ENCODE results near the gene KAT2B. TPM values are rescaled to one million over a fixed set of nuclear protein-coding genes. Genes with fewer than 3 reads are reported as not detected.

Gene KAT2B
- total RNA-seq (2022) (8.1 and 9.8 TPM in 2 replicates), Bru-seq, nascent RNA (percentile 52 among the genes with signal in this experiment), BruChase-seq, experiment 1, labeled RNA remaining after a 2-hour chase (percentile 53 among the genes with signal in this experiment), BruChase-seq, experiment 2, labeled RNA remaining after a 6-hour chase (percentile 49 among the genes with signal in this experiment)
- long read RNA-seq, full-length matches to known transcripts: 1 of 4 reads
- long read RNA-seq, partial matches to known transcripts: 1 of 4 reads
- long read RNA-seq, other reads (novel, unspliced or antisense): 2 of 4 reads

GRCh38 chr3:20039765-20040547 is at the start of gene KAT2B:
Gene KAT2B, plus strand, starts transcription at chr3:20040446. Its CDS starts 32 bp downstream, at chr3:20040478.
- H3K4me1 ChIP-seq: 0 out of 2 replicates have a peak, but pooled peaks cover 7% of the 10 kb centered on the region
- CTCF ChIA-PET: interaction anchor here (0.7 to 1.4 kb wide), 2 partner anchors 12 to 73 kb away, joined by 3 to 5 read pairs; no protein-coding TSS in a partner anchor
- TF ChIP-seq CTCF (IDR thresholded peaks at IDR 0.05; ENCODE audit: insufficient read depth in 1 of 2, low read depth in 1 of 2, low read length in 1 of 2, severe bottlenecking in 1 of 2, unreplicated experiment in 1 of 2): peak; percentile 68 to 88
- H3K4me3 ChIP-seq (ENCODE audit: low read depth, low read length): peak within 1 kb of the TSS; percentile 87
- Mint-ChIP-seq H3K4me3 (ENCODE audit: unreplicated experiment) (peak within 1 kb of the TSS; percentile 90), H3K27me3 (ENCODE audit: insufficient read depth, unreplicated experiment) (no peaks in the 10 kb centered on the region), H3K27ac (ENCODE audit: unreplicated experiment) (peak within 1 kb of the TSS; percentile 59), H3K9me3 (ENCODE audit: unreplicated experiment) (no peaks in the 10 kb centered on the region), H3K4me1 (ENCODE audit: low read depth, unreplicated experiment) (peaks cover 25% of the 10 kb centered on the region), H3K36me3 (ENCODE audit: insufficient read depth, unreplicated experiment) (no peaks in the 10 kb centered on the region)
- H3K9me3 ChIP-seq: no peaks in the 10 kb centered on the region
- POLR2A ChIA-PET: interaction anchor here (0.5 to 1.0 kb wide), 2 partner anchors 94 to 102 kb away, joined by 3 to 5 read pairs; no protein-coding TSS in a partner anchor
- no peaks in the 10 kb centered on the region for H3K27me3 ChIP-seq (replicated peaks; ENCODE audit: control insufficient read depth, insufficient read depth, low read length)
- no TSS peak for BruUV-seq (replicated peaks)
- peak; percentile 72 to 78 for DNase-seq
- intact Hi-C loops (cut with micrococcal nuclease; ENCODE audit: unreplicated experiment): loop anchor here (1.0 to 2.0 kb wide), 2 partner anchors 93 to 155 kb away; partner anchors contain the start of gene RAB5A
- H3K36me3 ChIP-seq (ENCODE audit: control insufficient read depth, insufficient read depth, low read length): no peaks in the 10 kb centered on the region

- no peak for TF ChIP-seq CTCF (IDR thresholded peaks at IDR 0.05; ENCODE audit: insufficient read depth in 1 of 2, low read depth in 1 of 2, low read length in 1 of 2, severe bottlenecking in 1 of 2, unreplicated experiment in 1 of 2)
- Histone ChIP-seq H3K9me3 (no peaks in the 10 kb centered on the region), H3K4me1 (no peaks in the 10 kb centered on the region), H3K36me3 (ENCODE audit: control insufficient read depth, insufficient read depth, low read length) (no peaks in the 10 kb centered on the region), H3K27me3 (replicated peaks; ENCODE audit: control insufficient read depth, insufficient read depth, low read length) (no peaks in the 10 kb centered on the region), H3K4me3 (ENCODE audit: low read depth, low read length) (no peak overlapping the region)
- no peaks in the 10 kb centered on the region for H3K9me3 Mint-ChIP-seq (ENCODE audit: unreplicated experiment)
- intact Hi-C loops (cut with micrococcal nuclease; ENCODE audit: unreplicated experiment): no loop called here
- peaks cover 4% of the 10 kb centered on the region for H3K36me3 Mint-ChIP-seq (ENCODE audit: insufficient read depth, unreplicated experiment)
- no peaks in the 10 kb centered on the region for H3K4me1 Mint-ChIP-seq (ENCODE audit: low read depth, unreplicated experiment)
- no peak for DNase-seq
- H3K27ac Mint-ChIP-seq (ENCODE audit: unreplicated experiment): no peak overlapping the region
- ChIA-PET POLR2A (no interaction called here), CTCF (no interaction called here)
- no peaks in the 10 kb centered on the region for H3K27me3 Mint-ChIP-seq (ENCODE audit: insufficient read depth, unreplicated experiment)
- H3K4me3 Mint-ChIP-seq (ENCODE audit: unreplicated experiment): no peak overlapping the region
- no TSS peak for BruUV-seq (replicated peaks)
Measured at GRCh38 chr3:19994796-19995195, 45.5 kb upstream of the KAT2B start.

- no peaks in the 10 kb centered on the region for H3K9me3 Mint-ChIP-seq (ENCODE audit: unreplicated experiment)
- H3K27me3 ChIP-seq (replicated peaks; ENCODE audit: control insufficient read depth, insufficient read depth, low read length): no peaks in the 10 kb centered on the region
- TF ChIP-seq CTCF (IDR thresholded peaks at IDR 0.05; ENCODE audit: insufficient read depth in 1 of 2, low read depth in 1 of 2, low read length in 1 of 2, severe bottlenecking in 1 of 2, unreplicated experiment in 1 of 2): no peak
- POLR2A ChIA-PET: no interaction called here
- no peak for DNase-seq
- intact Hi-C loops (cut with micrococcal nuclease; ENCODE audit: unreplicated experiment): no loop called here
- H3K4me3 ChIP-seq (ENCODE audit: low read depth, low read length): no peak overlapping the region
- H3K4me3 Mint-ChIP-seq (ENCODE audit: unreplicated experiment): no peak overlapping the region
- H3K9me3 ChIP-seq: no peaks in the 10 kb centered on the region
- no peaks in the 10 kb centered on the region for H3K27me3 Mint-ChIP-seq (ENCODE audit: insufficient read depth, unreplicated experiment)
- no peaks in the 10 kb centered on the region for H3K4me1 ChIP-seq
- peaks cover 4% of the 10 kb centered on the region for H3K36me3 Mint-ChIP-seq (ENCODE audit: insufficient read depth, unreplicated experiment)
- no peaks in the 10 kb centered on the region for H3K4me1 Mint-ChIP-seq (ENCODE audit: low read depth, unreplicated experiment)
- H3K36me3 ChIP-seq (ENCODE audit: control insufficient read depth, insufficient read depth, low read length): no peaks in the 10 kb centered on the region
- CTCF ChIA-PET: no interaction called here
- BruUV-seq (replicated peaks): no TSS peak
- no peak overlapping the region for H3K27ac Mint-ChIP-seq (ENCODE audit: unreplicated experiment)
Measured at GRCh38 chr3:19997502-19997901, 42.7 kb upstream of the KAT2B start.

Data from Caco-2 (cell line).